ENCODE results near the gene IGFBP2.

Gene IGFBP2

DNA sequence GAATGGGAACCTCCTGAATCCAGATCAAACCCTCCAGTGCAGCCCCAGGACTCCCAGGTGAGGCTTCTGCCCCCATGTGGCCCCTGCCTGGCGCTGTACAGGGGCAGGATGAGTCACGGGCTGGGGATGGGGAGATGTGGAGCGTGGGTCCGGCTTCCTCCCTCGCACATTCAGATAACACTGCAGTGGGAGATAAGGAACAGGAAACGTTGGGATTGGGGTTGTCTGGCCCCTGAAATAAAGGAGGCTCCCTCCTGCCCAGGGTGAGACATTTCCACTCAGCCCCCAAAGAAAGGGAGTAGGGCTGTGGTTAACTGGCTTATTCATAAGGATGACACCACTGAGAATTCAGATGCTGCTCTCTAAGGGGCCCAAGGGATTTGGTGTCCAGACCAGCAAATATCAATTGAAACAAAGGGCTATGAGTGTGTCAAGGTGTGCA lies 31.4 kb downstream of the IGFBP2 start:
- DNase-seq = no peak

DNA sequence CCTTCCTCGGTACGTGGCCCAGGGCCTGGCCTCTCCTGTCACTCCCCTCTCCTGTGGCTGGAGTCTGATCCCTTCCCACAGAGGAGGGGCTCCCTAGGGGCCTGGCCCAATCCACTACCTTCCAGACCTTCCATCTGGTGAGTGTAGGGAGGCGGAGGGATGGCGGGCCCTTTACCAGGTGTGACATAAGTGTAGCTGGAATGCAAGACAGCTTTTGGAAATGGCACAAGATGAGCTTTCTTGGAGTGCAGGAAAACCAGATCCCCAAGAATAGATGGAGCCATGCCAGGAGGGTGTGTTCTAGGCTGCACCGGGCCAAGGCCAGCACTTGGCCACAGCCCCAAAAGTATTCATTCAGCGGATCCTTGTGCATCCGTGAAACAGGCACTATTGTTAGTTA lies 32.0 kb downstream of the IGFBP2 start:
- no peak for DNase-seq

DNA sequence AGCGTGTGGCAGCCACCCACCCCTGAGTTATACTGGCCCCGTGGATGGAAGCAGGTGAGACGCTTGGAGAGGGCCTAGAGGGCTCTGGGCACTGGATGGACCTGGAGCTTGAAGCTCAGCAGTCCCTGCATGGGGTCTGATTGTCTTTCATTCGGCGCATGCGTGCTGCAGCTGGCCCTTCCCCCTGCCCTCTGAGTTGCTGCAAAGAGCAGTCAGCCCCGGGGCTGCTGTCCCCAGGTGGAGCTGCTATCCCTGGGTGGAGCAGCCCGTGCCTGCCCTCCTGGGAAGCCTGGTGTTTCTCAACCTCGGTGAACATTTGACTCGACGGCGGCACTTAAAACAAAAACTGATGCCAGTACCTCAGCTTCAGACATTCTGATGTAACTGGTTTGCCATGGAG lies 32.5 kb downstream of the IGFBP2 start:
- DNase-seq = no peak

DNA sequence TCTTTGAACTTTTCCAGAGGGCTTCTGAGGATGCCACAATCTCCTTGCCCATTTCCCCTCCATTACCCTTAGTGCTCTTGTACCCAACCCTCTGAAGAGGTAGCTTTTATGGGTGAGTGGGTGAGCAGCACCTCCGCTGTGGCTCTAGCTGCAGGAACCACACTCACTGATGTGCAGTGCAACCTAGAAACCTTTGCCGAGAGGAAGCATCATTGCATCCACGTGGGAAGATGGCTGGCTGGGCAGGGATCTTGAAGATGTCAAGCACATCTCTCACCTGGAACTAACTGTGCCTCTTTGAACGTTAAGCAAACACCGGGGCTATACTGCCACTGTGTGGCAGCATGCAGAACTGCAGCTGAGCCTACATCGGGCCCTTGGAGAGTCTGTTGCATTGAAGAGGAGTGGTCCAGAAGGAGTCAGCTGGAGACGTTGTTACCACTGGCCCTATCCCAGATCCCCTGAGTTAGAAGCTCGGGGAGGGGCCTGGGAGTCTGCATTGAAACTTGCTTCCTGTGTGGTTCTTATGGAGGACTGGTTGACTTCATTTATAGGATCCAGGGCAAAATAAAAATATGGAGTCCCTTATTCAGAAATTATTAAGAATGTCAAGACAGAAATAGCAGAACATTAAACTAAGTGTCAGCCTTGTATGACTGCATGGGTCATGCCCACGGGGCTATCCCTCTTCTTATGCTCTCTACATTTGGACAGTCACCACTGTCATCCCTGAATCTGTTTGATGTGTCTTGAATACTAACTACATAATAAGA lies 33.4 kb downstream of the IGFBP2 start:
- peak; percentile 68 to 69 for DNase-seq

DNA sequence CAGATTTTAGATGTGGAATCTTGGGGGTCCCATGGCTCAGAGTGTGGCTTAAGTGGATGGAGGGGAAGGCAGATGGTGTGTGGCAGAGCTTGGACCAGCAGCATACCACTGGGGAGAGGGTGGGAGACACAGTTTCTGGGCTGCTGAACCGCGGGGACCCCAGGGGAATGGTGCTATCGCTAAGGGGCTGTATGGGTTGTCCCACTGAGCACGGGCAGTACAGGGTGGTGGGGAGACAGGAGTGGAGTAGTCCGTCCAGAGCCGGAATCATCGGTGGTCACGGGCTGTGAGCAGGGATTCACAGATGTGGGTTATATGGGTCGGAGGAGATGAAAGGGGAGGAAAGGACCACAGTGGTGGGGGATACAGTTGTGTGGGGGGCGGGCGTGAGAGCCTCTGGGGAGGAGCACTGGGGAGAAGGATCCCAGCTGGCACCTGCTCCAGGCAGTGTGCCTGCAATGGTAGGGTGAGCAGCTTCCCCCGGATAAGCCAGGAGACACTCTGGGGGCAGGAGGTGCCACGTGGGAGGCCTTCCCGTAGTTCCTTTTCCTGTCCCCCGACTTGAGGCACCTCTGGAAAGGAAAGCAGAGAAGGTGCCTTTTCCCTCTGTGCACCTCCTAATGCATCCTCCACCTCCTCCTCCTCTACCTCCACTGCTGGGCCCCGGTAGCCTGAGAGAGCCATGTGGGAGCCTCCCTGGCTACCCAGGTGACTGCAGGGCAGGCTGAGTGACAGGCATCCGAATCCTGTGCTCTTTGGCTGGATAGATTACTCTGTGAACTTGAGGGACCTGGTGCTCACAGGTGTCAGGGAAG lies 37.3 kb downstream of the IGFBP2 start:
- no peak for DNase-seq

DNA sequence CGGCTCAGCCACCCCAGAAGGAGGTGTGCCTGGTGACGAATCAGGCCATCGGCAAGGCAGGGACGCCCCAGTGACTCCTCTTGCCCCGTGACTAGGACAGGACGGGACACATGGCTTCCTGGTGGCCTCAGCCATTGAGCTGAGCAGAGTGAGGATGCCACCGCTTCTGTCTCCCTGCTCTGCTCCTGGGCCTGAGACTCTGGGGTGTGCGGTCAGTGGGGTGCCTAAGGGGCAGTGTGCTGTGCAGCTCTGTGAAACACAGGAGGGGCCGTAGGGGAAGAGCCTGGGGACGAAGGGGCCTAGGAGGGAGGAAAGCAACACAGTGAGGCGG lies 37.8 kb downstream of the IGFBP2 start:
- no peak for DNase-seq

DNA sequence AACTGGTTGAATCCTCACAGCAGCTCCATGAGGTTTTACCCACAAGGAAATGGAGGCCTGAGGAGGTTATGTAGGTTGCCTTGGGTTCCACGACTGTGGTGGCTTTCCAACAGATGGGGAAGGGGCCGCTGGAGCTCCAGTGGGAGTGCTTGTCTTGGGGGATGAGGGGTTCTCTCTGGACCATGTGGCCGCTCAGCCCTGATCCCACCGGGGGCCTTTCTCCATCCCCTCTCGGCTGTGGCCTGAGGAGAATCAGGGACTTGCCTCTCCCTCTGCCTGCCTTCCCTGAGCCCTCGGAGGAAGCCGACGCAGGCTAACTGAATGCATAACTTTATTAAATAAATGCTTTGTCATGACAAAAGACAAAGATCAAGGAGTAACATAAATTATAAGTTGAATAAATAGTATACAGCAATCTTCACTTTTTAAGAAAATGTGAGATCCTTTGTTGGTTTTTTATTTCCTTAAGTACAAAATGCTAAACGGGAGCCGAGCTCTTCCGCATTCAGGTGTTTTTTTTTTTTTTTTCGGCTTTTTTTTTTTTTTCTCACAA lies 38.6 kb downstream of the IGFBP2 start:
- no peak for DNase-seq

DNA sequence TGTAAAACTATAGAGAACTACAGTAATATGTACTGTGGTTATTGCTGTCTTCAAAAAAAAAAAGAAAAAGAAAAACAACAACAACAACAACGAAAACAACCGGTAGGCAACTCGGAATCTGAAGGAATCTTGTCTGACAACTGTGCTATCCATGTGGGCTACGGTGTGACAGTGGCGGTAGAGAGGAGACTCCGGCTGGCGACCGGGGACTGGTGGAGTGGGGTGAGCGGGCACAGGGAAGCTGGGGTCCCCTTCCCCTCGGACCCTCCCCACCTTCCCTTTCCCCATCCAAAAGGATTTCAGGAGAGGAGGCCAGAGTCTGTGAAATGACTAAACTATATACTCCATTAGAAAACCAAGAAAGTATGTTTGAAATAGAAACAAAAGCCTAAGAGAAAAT lies 39.2 kb downstream of the IGFBP2 start:
- no peak for DNase-seq

DNA sequence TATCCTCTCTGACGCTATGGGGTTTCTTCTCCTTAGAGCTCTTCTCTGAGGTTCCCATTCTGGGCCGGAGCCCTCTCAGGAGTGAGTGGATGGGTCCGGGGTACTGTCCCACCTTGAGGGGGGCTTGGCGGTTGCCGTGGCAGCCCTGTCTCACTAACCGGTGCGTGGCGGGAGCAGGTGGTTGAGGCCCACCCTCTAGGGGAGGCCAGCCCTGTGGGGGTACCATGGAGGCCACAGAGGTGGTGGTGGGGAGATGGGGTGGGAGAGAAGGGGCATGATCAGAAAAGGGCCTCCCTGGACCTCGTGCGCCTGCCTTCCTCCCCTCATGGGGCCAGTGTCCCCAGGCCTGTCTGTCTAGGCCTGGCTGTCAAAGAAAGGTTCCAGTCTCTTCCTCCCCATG lies 39.8 kb downstream of the IGFBP2 start:
- no peak for DNase-seq

DNA sequence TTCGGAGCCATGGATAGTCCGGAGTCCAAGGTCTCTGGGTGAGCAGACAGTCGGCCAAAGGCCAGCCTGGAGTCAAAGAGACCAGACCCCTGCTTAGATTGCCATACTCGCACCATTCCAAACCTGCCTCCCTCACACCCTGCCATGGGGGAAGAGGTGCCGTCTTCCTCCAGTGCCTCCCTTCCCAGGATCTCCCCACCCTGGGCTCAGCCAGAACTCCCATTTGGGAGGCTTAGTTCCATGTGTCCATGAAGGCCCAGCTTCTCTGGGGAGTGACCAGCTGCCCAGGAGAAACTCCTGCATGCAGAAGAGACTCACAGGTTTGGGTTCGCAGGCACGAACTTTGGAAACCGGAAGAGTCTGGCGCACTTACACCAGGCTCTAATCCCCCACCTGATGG lies 40.4 kb downstream of the IGFBP2 start:
- no peak for DNase-seq

DNA sequence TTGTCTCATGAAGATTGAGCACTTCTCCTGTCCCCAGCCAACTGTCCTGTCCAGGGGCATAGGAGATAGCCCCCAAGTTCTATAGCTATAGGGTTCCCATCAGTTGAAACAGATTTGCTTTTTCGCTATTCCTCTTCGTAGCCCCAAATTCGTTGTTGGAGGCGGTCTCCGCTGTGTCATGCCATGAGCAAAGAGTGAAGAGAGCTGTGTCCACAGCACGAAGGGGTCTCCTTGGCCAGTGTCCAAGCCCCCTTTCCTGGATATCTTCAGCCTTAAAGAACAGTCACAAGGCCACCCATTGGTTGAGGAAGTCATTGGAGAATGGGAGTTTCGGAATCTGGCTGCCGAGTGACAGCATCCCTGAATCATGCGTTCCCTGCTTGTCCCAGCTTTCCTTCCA lies 41.2 kb downstream of the IGFBP2 start:
- no peak for DNase-seq

DNA sequence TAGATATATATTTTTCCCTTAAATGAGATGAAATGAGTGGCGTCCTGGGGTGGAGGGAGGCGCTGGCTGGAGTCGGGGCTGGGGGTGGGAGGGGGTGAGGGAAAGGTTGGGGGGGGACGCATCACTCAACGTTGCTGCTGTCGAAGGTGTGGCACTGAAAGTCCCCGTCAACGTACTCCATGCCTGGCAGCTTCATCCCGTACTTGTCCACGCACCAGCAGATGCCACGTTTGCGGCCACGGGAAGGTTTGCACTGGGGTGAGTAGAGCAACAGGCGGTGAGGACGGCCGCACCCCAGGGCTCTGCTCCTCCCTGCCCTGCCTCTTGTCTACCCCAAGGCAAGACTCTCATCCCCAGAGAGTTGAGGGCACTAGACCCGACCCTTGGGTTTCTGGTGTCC lies 43.4 kb downstream of the IGFBP2 start:
- no peak for DNase-seq

DNA sequence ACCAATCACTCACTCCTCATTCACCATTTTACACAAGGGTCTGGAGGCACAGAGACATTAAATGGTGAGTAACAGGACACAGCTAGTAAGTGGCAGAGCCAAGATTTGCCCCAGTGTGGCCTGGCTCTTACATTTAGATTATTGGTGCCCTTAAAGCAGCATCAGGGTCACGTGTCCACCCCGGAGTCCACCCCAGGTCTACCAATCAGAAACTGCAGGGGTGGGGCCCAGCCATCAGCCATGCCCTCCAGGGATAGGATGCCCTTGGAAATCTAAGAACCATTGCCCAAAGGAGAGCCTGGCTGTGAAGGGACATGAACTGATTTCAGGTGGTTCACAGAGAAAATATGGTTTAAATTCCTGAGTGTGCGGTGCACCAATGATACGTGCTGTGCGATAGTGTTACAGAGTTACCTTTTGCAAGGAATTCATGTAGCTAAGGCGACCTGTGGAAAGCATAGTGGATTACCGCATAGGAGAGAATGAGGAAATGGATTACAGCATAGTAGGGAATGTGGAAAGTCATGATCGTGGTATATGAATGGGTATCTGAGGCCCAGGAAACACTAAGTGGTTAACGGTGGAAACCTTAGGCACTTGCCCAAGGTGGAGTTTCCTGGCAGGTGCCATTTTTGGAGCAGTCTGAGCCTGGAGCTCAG lies 44.3 kb downstream of the IGFBP2 start:
- no peak for DNase-seq

DNA sequence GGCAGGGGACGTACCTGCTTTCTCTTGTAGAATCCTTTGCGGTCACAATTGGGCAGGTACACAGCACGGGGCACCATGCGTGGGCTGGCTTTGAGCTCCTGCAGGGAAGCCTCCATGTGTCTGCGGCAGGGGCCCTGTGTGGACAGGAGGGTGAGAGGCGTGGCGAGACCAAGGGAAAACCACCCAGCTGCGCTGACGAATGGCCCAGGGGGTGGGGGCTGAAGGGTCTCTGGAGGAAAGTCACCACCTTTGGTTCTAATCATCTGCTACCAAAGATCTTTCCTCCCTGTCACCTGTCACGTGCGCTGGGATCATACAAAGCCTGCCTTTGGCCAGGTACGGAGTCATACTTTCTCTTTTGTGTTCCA lies 44.9 kb downstream of the IGFBP2 start:
- DNase-seq = no peak

DNA sequence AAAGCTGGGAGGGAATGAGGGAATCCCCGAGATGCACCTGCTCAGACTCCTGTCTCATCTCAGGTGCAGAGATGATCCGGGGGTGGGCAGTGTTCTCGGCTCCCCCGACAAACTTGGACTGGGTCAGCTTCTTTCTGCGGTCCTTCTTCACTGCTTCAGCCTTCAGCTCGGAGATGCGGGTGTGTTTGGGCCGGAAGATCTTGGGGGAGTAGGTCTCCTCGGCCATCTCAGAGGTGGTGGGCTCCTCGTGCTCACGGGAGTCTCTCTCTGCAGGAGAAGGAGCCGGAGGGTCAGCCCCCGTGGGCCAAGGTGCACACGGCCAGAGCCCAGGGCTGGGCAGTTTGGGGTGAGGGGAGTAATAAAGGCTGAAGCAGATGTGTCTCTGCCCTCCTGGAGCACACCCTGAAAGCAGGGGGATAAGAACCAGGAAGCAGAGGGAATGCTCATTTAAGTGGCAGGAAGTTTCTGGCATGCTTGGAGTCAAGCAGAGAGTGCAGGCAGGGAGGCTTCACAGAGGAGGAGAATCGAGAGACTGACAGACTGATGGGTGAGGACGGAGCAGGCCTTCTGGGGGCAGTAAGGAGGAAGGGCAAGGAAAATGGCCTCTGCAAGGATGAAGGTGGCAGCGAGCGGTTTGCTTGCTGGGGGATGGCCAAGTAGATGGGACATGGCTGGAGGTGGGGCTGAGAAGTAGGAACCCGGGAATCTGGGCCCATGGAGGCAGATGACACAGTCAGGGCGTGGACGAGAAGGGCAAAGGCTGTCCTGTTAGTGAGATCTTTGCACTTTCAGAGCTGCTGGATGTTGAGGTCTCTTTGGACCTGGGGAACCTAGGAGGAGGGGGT lies 45.8 kb downstream of the IGFBP2 start:
- DNase-seq = no peak

DNA sequence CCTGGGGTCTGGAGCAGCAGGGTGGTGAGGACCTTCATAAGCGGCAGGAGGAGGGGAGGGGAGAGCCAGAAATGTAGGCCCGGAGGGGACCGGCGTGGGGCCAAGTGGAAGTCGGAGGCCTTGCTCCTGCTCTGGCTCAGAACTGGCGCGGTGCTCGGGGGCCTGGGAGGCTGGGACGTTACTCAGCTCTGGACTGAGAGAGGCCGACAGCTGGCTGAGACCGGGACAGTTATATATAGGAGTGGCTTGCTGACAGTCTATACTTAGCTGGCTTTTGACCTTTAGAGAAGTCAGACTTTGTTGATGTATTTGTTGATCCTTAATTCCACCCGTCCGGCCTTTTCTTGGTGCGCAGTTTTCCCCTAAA lies 46.4 kb downstream of the IGFBP2 start:
- no peak for DNase-seq

DNA sequence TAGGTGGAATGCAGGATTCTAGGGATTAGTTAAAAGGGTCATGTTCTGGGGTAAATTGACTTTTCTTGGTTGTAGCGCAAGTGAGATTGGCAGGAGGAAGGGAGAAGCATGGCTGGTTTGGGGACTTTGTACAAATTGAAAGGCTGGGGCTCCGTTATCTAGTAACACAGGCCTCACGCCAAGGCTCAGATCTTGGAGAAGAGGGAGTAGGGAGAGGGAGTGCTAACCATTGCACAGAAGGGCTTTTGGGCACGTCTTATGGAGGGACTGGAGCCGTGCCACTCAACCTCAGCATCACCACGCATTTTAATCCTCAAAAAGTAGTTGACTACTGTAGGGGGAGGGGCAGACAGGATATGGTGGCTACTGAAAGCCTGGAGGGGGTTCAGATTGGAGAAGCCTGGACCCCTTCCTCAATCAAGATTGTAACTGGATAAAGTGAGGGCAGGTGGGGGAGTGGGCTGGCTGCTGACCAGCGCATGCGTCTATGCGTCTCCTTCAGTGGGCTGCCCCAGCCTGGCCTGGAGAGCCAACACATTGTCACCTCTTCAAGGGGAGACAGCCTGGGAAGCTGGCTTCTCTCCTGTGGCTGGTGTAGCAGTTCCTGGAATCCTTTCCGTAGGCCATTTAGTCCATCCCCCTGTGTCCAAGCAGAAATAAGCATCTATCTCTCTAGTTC lies 47.9 kb downstream of the IGFBP2 start:
- DNase-seq = no peak

DNA sequence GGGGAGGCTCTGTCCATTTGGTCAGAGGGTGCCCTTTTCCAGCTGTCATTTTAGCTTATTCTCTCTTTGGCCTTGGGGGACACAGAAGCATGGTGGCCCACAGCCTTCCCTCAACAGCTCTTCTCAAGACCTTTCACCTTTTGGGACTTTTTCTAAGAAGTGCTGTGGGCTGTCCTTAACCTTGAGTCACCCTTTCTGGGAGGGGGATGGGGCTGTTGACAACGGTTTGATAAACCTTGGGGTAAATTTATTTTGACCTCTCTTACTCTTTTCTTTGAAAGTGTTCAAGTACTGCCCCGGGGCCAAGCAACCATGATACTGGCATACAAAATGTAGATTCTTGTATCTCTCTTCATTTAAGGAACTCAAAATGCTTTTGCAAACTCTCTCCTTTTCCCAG lies 48.5 kb downstream of the IGFBP2 start:
- no peak for DNase-seq

DNA sequence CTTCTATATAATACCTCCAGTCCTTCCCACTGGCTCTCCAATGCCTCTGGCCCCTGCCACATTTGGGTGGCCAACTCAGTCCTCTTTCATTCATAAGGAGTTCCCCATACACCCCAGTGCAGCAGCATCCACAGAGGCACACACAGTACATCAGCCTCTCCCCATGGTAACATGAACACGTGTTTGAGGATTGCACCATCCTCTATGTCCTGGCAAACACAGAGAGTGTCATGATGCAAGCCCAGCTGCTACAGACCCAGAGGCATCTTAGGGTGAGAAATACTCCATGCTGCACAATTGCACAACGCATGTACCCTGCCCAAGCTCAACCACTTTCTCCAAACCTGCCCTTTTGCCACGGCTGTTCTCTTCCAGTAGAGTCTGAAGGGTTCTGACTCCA lies 50.6 kb downstream of the IGFBP2 start:
- DNase-seq = peak in 1 of 2 donors; percentile 55

DNA sequence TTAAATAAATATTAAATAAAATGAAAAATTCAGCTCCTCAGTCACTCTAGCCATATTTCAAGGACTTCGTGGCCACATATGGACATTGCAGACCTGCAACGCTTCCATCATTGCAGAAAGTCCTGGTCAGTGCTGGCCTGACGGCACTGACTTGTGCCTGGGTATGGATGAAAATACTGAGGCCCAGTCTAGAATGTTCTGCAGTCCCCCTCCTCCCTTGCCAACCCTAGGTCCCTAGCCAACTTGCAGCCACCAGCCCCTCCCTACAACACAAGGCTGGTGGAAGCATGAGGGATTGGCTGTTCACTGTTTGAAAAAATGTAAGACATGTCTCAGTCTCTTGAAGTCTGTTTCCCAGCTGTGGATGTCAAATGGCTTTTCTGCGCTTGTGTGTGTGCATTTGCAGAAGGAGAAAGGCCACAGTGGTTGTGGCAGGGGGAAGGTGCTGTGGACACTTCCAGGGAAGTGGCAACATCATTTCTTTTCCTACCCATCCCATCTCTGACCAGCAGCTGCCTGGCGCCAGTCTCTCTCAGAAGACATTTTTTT lies 52.2 kb downstream of the IGFBP2 start:
- no peak for DNase-seq

DNA sequence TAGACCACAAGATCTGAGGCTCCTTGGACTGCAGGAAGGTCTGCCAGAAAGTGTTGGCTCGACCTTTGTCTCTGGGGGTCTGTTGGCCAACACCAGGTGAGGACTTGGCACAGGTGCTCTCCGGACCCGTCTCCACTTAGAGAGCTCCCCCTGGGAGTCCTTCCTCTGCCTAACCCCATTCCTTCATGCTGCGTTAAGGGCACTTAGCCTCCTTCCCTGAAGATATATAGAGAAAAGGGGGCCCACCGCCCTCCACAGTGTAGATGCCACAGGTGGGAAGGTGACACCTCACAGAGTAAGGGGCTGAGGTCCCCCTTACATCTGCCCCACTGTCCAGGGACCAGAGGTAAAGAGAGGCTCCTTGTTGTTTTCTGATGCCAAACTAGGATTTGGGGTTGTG lies 53.9 kb downstream of the IGFBP2 start:
- DNase-seq = no peak

DNA sequence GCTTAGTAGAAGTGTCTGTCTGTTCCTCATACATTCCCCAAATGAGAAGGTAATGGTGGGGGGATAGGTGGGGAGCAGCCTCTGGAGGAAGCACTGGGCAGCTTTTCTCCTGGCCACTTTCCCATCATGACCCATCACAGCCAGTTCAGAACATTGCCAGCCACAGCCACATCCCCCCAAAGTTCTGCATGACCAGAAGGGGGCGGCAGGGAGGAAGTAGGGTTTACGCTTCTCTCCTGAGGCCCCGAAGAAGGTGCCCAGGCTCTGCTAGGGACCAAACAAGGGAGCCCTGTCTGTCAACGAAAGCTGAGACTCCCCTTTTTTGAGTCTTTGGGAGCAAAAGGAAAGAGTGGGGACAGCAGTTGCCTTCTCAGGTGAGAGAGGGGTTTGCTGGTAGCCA lies 54.4 kb downstream of the IGFBP2 start:
- DNase-seq = no peak

Data from CD4-positive, alpha-beta T cell treated with Interleukin-4 for 1 hour (primary cell).